Liver (tissue), 9 donors: ENCODE measurements around the gene TRAM1L1. TPM values are rescaled to one million over a fixed set of nuclear protein-coding genes. Genes with fewer than 3 reads are reported as not detected.

Source experiments
- DNase-seq: peaks from one replicate; pipeline ENCODE4 v3.0.0-alpha.2; 2017; ENCODE audit warnings: low spot score
- H3K27ac ChIP-seq, 2 donors: one replicate each; pipeline ENCODE4 v1.7.0; 2013; ENCODE audit warnings: inconsistent platforms in 2 of 2, low read length in 2 of 2, control low read depth in 1 of 2, low read depth in 1 of 2, mild to moderate bottlenecking in 1 of 2
- H3K27me3 ChIP-seq, 4 donors: one replicate each; pipeline versions ENCODE4 v1.6.1 to v1.7.0; 2013; ENCODE audit warnings: low read length in 3 of 4, inconsistent platforms in 1 of 4, mild to moderate bottlenecking in 1 of 4, moderate library complexity in 1 of 4; ENCODE audit not compliant: control insufficient read depth in 4 of 4, insufficient read depth in 4 of 4
- H3K36me3 ChIP-seq, 4 donors: one replicate each; pipeline versions ENCODE4 v1.6.1 to v1.7.0; 2013; ENCODE audit warnings: low read length in 3 of 4, mild to moderate bottlenecking in 3 of 4, low read depth in 1 of 4, moderate library complexity in 1 of 4; ENCODE audit not compliant: control insufficient read depth in 4 of 4, insufficient read depth in 3 of 4
- H3K4me1 ChIP-seq, 4 donors: one replicate each; pipeline versions ENCODE4 v1.6.1 to v1.7.0; 2013; ENCODE audit warnings: low read length in 3 of 4, mild to moderate bottlenecking in 3 of 4, moderate library complexity in 1 of 4; ENCODE audit not compliant: control insufficient read depth in 4 of 4, insufficient read depth in 4 of 4
- H3K4me3 ChIP-seq, 3 donors: one replicate each; pipeline versions ENCODE4 v1.6.1 to v1.7.0; 2013; ENCODE audit warnings: low read length in 3 of 3, control low read depth in 1 of 3, low read depth in 1 of 3, mild to moderate bottlenecking in 1 of 3
- H3K9ac ChIP-seq, 2 donors: one replicate each; pipeline ENCODE4 v1.7.0; 2013; ENCODE audit warnings: low read length in 2 of 2, mild to moderate bottlenecking in 2 of 2, moderate library complexity in 2 of 2, control low read depth in 1 of 2, low read depth in 1 of 2
- H3K9me3 ChIP-seq, 4 donors: one replicate each; pipeline versions ENCODE4 v1.6.1 to v1.7.0; 2013; ENCODE audit warnings: low read length in 3 of 4; ENCODE audit not compliant: control insufficient read depth in 4 of 4
- ATF3 ChIP-seq: IDR thresholded peaks from 2 replicates; pipeline ENCODE4 v1.6.1; 2016; ENCODE audit warnings: antibody characterized with exemption
- CTCF ChIP-seq: fragments of 150-350 bp; IDR thresholded peaks from 2 replicates; pipeline ENCODE4 v1.5.1; 2017; ENCODE audit warnings: improper control_type of control experiment, low read depth, low read length; ENCODE audit not compliant: missing input control
- EGR1 ChIP-seq, 2 donors: IDR thresholded peaks; 2 replicates each; pipeline ENCODE4 v1.6.1; 2016 to 2018; ENCODE audit warnings: antibody characterized with exemption in 2 of 2, low read depth in 2 of 2
- FOXA1 ChIP-seq: IDR thresholded peaks from 2 replicates; pipeline ENCODE4 v1.6.1; 2016; ENCODE audit warnings: antibody characterized with exemption
- FOXA2 ChIP-seq: IDR thresholded peaks from 2 replicates; pipeline ENCODE4 v1.6.1; 2016; ENCODE audit warnings: antibody characterized with exemption
- GABPA ChIP-seq, 2 donors: IDR thresholded peaks in 1 of 2; conservative IDR thresholded peaks in 1 of 2; 2 replicates each; pipeline ENCODE4 v1.6.1; 2016; ENCODE audit warnings: antibody characterized with exemption in 2 of 2, mild to moderate bottlenecking in 1 of 2, moderate library complexity in 1 of 2
- HNF4A ChIP-seq, 2 donors: conservative IDR thresholded peaks; 2 replicates each; pipeline ENCODE4 v1.6.1; 2016; ENCODE audit warnings: antibody characterized with exemption in 2 of 2, mild to moderate bottlenecking in 2 of 2
- HNF4G ChIP-seq: IDR thresholded peaks from 2 replicates; pipeline ENCODE4 v1.6.1; 2016; ENCODE audit warnings: antibody characterized with exemption
- JUND ChIP-seq, 2 donors: IDR thresholded peaks; 2 replicates each; pipeline ENCODE4 v1.6.1; 2016; ENCODE audit warnings: antibody characterized with exemption in 2 of 2
- MAX ChIP-seq: IDR thresholded peaks from 2 replicates; pipeline ENCODE4 v1.6.1; 2016; ENCODE audit warnings: antibody characterized with exemption
- RAD21 ChIP-seq, 2 donors: IDR thresholded peaks; 2 replicates each; pipeline ENCODE4 v1.6.1; 2016; ENCODE audit warnings: antibody characterized with exemption in 2 of 2, mild to moderate bottlenecking in 2 of 2
- REST ChIP-seq: IDR thresholded peaks from 2 replicates; pipeline ENCODE4 v1.6.1; 2016; ENCODE audit warnings: antibody characterized with exemption, mild to moderate bottlenecking
- RXRA ChIP-seq, 2 donors: IDR thresholded peaks; 2 replicates each; pipeline ENCODE4 v1.6.1; 2017 to 2018; ENCODE audit warnings: antibody characterized with exemption in 2 of 2, mild to moderate bottlenecking in 1 of 2
- SP1 ChIP-seq: IDR thresholded peaks from 2 replicates; pipeline ENCODE4 v1.6.1; 2018; ENCODE audit warnings: antibody characterized with exemption, mild to moderate bottlenecking
- TAF1 ChIP-seq: conservative IDR thresholded peaks from 2 replicates; pipeline ENCODE4 v1.6.1; 2016; ENCODE audit warnings: antibody characterized with exemption, mild to moderate bottlenecking
- YY1 ChIP-seq: IDR thresholded peaks from 2 replicates; pipeline ENCODE4 v1.6.1; 2016; ENCODE audit warnings: antibody characterized with exemption, mild to moderate bottlenecking
- ZBTB33 ChIP-seq: IDR thresholded peaks from 2 replicates; pipeline ENCODE4 v1.6.1; 2016; ENCODE audit warnings: antibody characterized with exemption
- WGBS: extraction: QIAGEN DNeasy Blood & Tissue Kit; methylation state at CpG from one replicate; pipeline ENCODE4 v1.1.7; 2013; 5-methylcytosine and 5-hydroxymethylcytosine counted together
- polyA plus RNA-seq, 2 donors: library from polyadenylated mRNA; stranded (reverse) in 1 of 2; unstranded in 1 of 2; fragments of 200-250 nt in 1 of 2; fragments of >200 nt in 1 of 2; fragmentation: Nextera tagmentation in 1 of 2; extraction: Ambion mirVana in 1 of 2; gene quantifications; one replicate each; pipeline versions ENCODE4 v1.2.1 to v1.2.3, GENCODE V29; 2013 to 2015
- total RNA-seq, 2 donors: library from RNA; depleted of rRNA; stranded (reverse); fragments of >200 nt; gene quantifications; one replicate each; pipeline ENCODE4 v1.2.3, GENCODE V29; 2014
- donor health status: healthy.
- donor health status: healthy.
- donor health status: healthy.
- donor health status: healthy.
- donor health status: healthy.

Gene TRAM1L1
- total and polyA plus RNA-seq, 4 donors, result 0.09 to 0.56 TPM; not detected in 2

- Histone ChIP-seq H3K36me3 (no peaks in the 10 kb centered on the region), H3K27me3 (peaks cover 0 to 3% (median under 1%) of the 10 kb centered on the region in 4 donors), H3K9ac (no peak overlapping the region), H3K9me3 (no peaks in the 10 kb centered on the region), H3K4me1 (no peaks in the 10 kb centered on the region), H3K4me3 (no peak overlapping the region), H3K27ac (no peak overlapping the region)
- WGBS, result 63% methylated on average over 2 of the region's 2 CpGs
- no peak for DNase-seq
- no peak for TF ChIP-seq RXRA (IDR thresholded peaks at IDR 0.05)
- no peak for TF ChIP-seq MAX
- no peak for TF ChIP-seq FOXA2
- TF ChIP-seq EGR1 (IDR thresholded peaks at IDR 0.05; ENCODE audit: low read depth in 2 of 2), result no peak
- TF ChIP-seq HNF4G, result no peak
- TF ChIP-seq SP1, result no peak
- no peak for TF ChIP-seq RAD21 (IDR thresholded peaks at IDR 0.05)
- no peak for TF ChIP-seq REST
- TF ChIP-seq ATF3, result no peak
- TF ChIP-seq FOXA1, result no peak
- TF ChIP-seq HNF4A (conservative IDR thresholded peaks at IDR 0.05), result no peak
- TF ChIP-seq JUND (IDR thresholded peaks at IDR 0.05), result no peak
- TF ChIP-seq TAF1, result no peak
- no peak for TF ChIP-seq ZBTB33
- no peak for TF ChIP-seq YY1
- TF ChIP-seq GABPA (IDR thresholded peaks at IDR 0.05 in 1 of 2, conservative IDR thresholded peaks at IDR 0.05 in 1 of 2), result no peak
Measured at GRCh38 chr4:117077760-117078159, 7.6 kb downstream of the TRAM1L1 start.

GRCh38 chr4:117068120-117068519 is 17.3 kb downstream of the TRAM1L1 start:
- Histone ChIP-seq H3K9me3 (no peaks in the 10 kb centered on the region), H3K27ac (no peak overlapping the region), H3K9ac (no peak overlapping the region), H3K27me3 (no peaks in the 10 kb centered on the region), H3K4me3 (no peak overlapping the region), H3K4me1 (no peaks in the 10 kb centered on the region), H3K36me3 (no peaks in the 10 kb centered on the region)
- DNase-seq, result no peak
- no peak for TF ChIP-seq HNF4A (conservative IDR thresholded peaks at IDR 0.05)
- no peak for TF ChIP-seq REST
- TF ChIP-seq TAF1, result no peak
- TF ChIP-seq CTCF, result no peak
- no peak for TF ChIP-seq YY1
- no peak for TF ChIP-seq RAD21 (IDR thresholded peaks at IDR 0.05)
- WGBS, result 82% methylated on average over 3 of the region's 3 CpGs
